Right lobe of liver (tissue), 6 donors: ENCODE data around the gene SPTB. TPM values are rescaled to one million over a fixed set of nuclear protein-coding genes. Genes with fewer than 3 reads are reported as not detected.
A peak's percentile ranks its signal among the peaks of the same experiment; 100 is the strongest.

Source experiments
- ATAC-seq, 4 donors: fragments of 200-7000 bp; cut with Tn5 transposase; one replicate each; pipeline ENCODE4 v1.9.1; 2020; ENCODE audit warnings: mild to moderate bottlenecking in 4 of 4, moderate library complexity in 4 of 4
- DNase-seq, 3 donors: peaks; one replicate each; pipeline ENCODE4 v3.0.0-alpha.2; 2020
- H3K27ac ChIP-seq, 3 donors: fragments of 200-600 bp; one replicate each; pipeline ENCODE4 v1.8.0; 2022
- H3K27me3 ChIP-seq, 2 donors: fragments of 200-600 bp; one replicate each; pipeline ENCODE4 v1.8.0; 2022
- H3K36me3 ChIP-seq, 4 donors: fragments of 200-600 bp; sonication (generic) in 1 of 4; one replicate each; pipeline versions ENCODE4 v1.5.1 to v1.8.0; 2017 to 2022; ENCODE audit warnings: control low read depth in 1 of 4
- H3K4me1 ChIP-seq, 4 donors: fragments of 200-600 bp; sonication (generic) in 1 of 4; one replicate each; pipeline versions ENCODE4 v1.5.1 to v1.8.0; 2017 to 2022; ENCODE audit warnings: control low read depth in 1 of 4
- H3K4me3 ChIP-seq, 3 donors: fragments of 200-600 bp; one replicate each; pipeline ENCODE4 v1.8.0; 2022
- H3K9me3 ChIP-seq, 4 donors: fragments of 200-600 bp; sonication (generic) in 1 of 4; one replicate each; pipeline versions ENCODE4 v1.5.1 to v1.8.0; 2017 to 2022; ENCODE audit warnings: control low read depth in 1 of 4
- POLR2A ChIP-seq: fragments of 450-650 bp; IDR thresholded peaks from one replicate; pipeline ENCODE4 v1.6.1; 2017; ENCODE audit warnings: antibody characterized with exemption, mild to moderate bottlenecking
- WGBS: methylation state at CpG from one replicate; pipeline ENCODE4 v1.1.6; 2018; ENCODE audit warnings: low coverage, low lambda C conversion rate; ENCODE audit not compliant: insufficient coverage; ENCODE audit errors: missing lambda C conversion rate; 5-methylcytosine and 5-hydroxymethylcytosine counted together
- intact Hi-C, 2 donors: fragments of 100-400 bp; cut with DNase I; formaldehyde crosslinking; loops; one replicate each; pipeline versions ENCODE4 v1.11.2 to v1.14.1; 2022
- total RNA-seq, 6 experiments: library from RNA; depleted of rRNA in 2 of 6; stranded (reverse); fragments of >200 nt in 2 of 6; fragmentation: NEBNext Ultra II Directional in 3 of 6; extraction: Animal tissue kit (Norgen Biotek cat#: 25700) in 3 of 6; gene quantifications; one replicate each; pipeline versions ENCODE4 v1.1.0 to v1.2.4, GENCODE V29; 2016 to 2023
- TF ChIP-seq, protein P1 (sequence below), 4 donors: fragments of 200-600 bp in 3 of 4; fragments of 450-650 bp in 1 of 4; IDR thresholded peaks; one replicate each; pipeline versions ENCODE4 v1.5.1 to v1.8.0; 2016 to 2022; ENCODE audit warnings: antibody characterized with exemption in 4 of 4, mild to moderate bottlenecking in 2 of 4
- donor health status: DM: no; HTN: yes; CAD: no.
- donor health status: DM: no; HTN: no; CAD: no.
- donor health status: DM: no; HTN: no; CAD: no.
- donor health status: DM: no; HTN: yes; CAD: no.
- donor health status: DM: no; HTN: yes; CAD: no.

Gene SPTB
- total RNA-seq, 6 experiments from 2014 or later: 0.12 to 2.4 (median 0.72) TPM

DNA sequence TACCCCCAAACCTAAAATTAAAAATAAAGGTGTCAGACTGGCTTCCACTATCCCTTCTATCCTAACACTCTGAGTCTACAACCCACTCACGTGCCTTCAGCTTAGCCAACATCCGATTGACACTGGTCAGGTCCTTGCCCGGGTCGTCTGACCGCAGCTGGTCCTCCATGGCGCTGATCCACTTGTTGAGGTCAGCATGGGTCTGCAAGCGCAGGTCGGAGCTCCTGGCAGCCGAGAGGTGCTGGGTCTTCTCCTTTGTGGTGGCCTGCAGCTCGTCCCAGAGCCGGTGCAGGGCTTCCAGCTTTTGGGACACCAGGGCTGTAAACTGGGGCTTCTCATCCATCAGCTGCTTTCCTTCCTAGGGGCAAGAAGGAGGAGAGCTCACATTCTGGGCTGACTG, 97.5 kb downstream of the SPTB start:
- intact Hi-C loops: no loop called here
- TF ChIP-seq, protein P1, sequence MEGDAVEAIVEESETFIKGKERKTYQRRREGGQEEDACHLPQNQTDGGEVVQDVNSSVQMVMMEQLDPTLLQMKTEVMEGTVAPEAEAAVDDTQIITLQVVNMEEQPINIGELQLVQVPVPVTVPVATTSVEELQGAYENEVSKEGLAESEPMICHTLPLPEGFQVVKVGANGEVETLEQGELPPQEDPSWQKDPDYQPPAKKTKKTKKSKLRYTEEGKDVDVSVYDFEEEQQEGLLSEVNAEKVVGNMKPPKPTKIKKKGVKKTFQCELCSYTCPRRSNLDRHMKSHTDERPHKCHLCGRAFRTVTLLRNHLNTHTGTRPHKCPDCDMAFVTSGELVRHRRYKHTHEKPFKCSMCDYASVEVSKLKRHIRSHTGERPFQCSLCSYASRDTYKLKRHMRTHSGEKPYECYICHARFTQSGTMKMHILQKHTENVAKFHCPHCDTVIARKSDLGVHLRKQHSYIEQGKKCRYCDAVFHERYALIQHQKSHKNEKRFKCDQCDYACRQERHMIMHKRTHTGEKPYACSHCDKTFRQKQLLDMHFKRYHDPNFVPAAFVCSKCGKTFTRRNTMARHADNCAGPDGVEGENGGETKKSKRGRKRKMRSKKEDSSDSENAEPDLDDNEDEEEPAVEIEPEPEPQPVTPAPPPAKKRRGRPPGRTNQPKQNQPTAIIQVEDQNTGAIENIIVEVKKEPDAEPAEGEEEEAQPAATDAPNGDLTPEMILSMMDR (IDR thresholded peaks at IDR 0.05): no peak
- TF ChIP-seq POLR2A: no peak
- H3K4me3 ChIP-seq: no peak overlapping the region
- no peaks in the 10 kb centered on the region for H3K9me3 ChIP-seq
- no peaks in the 10 kb centered on the region for H3K36me3 ChIP-seq
- no peaks in the 10 kb centered on the region for H3K27me3 ChIP-seq
- no peak for ATAC-seq
- no peak overlapping the region for H3K27ac ChIP-seq
- peaks cover 0 to 19% (median 7%) of the 10 kb centered on the region in 4 donors for H3K4me1 ChIP-seq
- WGBS: 60% methylated on average over 3 of the region's 11 CpGs
- DNase-seq: no peak

GRCh38 chr14:64779472-64779871, 100.2 kb downstream of the SPTB start:
- H3K27ac ChIP-seq: no peak overlapping the region
- H3K4me1 ChIP-seq: peaks cover 0 to 19% (median 7%) of the 10 kb centered on the region in 4 donors
- H3K9me3 ChIP-seq: no peaks in the 10 kb centered on the region
- peak; percentile 55 to 81 (median 70) for ATAC-seq
- H3K36me3 ChIP-seq: no peaks in the 10 kb centered on the region
- intact Hi-C loops: loop anchor here in 1 of 2 donors (10.0 kb wide), 1 partner anchor 95 kb away; the partner anchor contains the start of gene SPTB
- no peak overlapping the region for H3K4me3 ChIP-seq
- peak in 2 of 3 donors; percentile 55 to 74 for DNase-seq
- 72% methylated on average over 3 of the region's 7 CpGs for WGBS
- TF ChIP-seq POLR2A: no peak
- TF ChIP-seq, protein P1 (IDR thresholded peaks at IDR 0.05): no peak
- no peaks in the 10 kb centered on the region for H3K27me3 ChIP-seq

- Histone ChIP-seq H3K27me3 (no peaks in the 10 kb centered on the region), H3K36me3 (no peaks in the 10 kb centered on the region), H3K27ac (peak overlapping the region in 1 of 3 donors; percentile 14), H3K4me3 (no peak overlapping the region), H3K9me3 (no peaks in the 10 kb centered on the region), H3K4me1 (peaks cover 0 to 19% (median 7%) of the 10 kb centered on the region in 4 donors)
- DNase-seq (peak in 2 of 3 donors; percentile 53 to 79), ATAC-seq (peak; percentile 86 to 93 (median 89))
- TF ChIP-seq, protein P1 (IDR thresholded peaks at IDR 0.05): no peak
- no peak for TF ChIP-seq POLR2A
- 10% methylated on average over 2 of the region's 7 CpGs for WGBS
- intact Hi-C loops: loop anchor here in 1 of 2 donors (10.0 kb wide), 1 partner anchor 97 kb away; the partner anchor contains the start of gene SPTB
Measured at GRCh38 chr14:64778104-64778754, 101.5 kb downstream of the SPTB start.

DNA sequence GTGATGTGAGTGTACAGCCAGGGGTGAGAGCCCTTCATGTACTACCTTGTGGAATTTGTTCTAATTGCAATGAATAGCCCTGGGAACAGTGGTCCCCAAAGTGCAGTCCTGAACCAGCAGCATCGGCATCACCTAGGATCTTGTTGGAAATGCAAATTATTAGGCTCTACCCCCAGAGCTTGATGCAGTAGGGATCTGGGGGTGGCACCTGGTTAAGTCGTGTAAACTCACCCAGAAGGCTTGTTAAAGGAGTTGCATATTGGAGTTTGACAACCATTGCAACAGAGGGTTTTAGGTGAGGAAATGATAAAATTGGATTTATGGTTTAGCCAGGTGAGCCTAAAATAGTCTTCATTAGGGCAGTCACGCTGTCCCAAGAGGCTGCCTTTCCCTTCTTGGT, 102.2 kb downstream of the SPTB start:
- H3K36me3 ChIP-seq: no peaks in the 10 kb centered on the region
- no peak for DNase-seq
- WGBS: 57% methylated on average over 1 of the region's 3 CpGs
- TF ChIP-seq POLR2A: no peak
- TF ChIP-seq, protein P1 (IDR thresholded peaks at IDR 0.05): no peak
- H3K27ac ChIP-seq: no peak overlapping the region
- H3K27me3 ChIP-seq: no peaks in the 10 kb centered on the region
- no peak for ATAC-seq
- peaks cover 0 to 19% (median 7%) of the 10 kb centered on the region in 4 donors for H3K4me1 ChIP-seq
- intact Hi-C loops: loop anchor here in 1 of 2 donors (10.0 kb wide), 1 partner anchor 97 kb away; the partner anchor contains the start of gene SPTB
- no peak overlapping the region for H3K4me3 ChIP-seq
- no peaks in the 10 kb centered on the region for H3K9me3 ChIP-seq
